Activated CD4-positive, alpha-beta T cell treated with anti-CD3 and anti-CD28 coated beads for 36 hours (primary cell): ENCODE measurements around the gene CX3CR1. TPM values are rescaled to one million over a fixed set of nuclear protein-coding genes. Genes with fewer than 3 reads are reported as not detected.

ENCODE experiments used
- ATAC-seq: fragments of 200-7000 bp; cut with Tn5 transposase; one replicate; pipeline ENCODE4 v1.10.0; 2021; ENCODE audit warnings: mild to moderate bottlenecking, moderate library complexity
- CTCF ChIA-PET: fragments of 350-600 bp; sonication (Branson Sonifier 250); formaldehyde crosslinking; loops from one replicate; lab custom pipeline; 2021; ENCODE audit warnings: antibody characterized with exemption; lab: Charles Lee
- POLR2A ChIA-PET: fragments of 350-600 bp; sonication (Branson Sonifier 250); formaldehyde crosslinking; loops from one replicate; lab custom pipeline; 2021; ENCODE audit warnings: antibody characterized with exemption, inconsistent platforms; lab: Charles Lee
- DNase-seq: peaks from one replicate; pipeline ENCODE4 v3.0.0-alpha.2; 2020
- H3K27ac Mint-ChIP-seq: one replicate; pipeline ENCODE4 v1.8.0; 2021; ENCODE audit warnings: mixed read lengths
- H3K27me3 Mint-ChIP-seq: one replicate; pipeline ENCODE4 v1.8.0; 2021; ENCODE audit warnings: mixed read lengths
- H3K36me3 Mint-ChIP-seq: one replicate; pipeline ENCODE4 v1.8.0; 2021; ENCODE audit warnings: low read depth, mixed read lengths
- H3K4me1 Mint-ChIP-seq: one replicate; pipeline ENCODE4 v1.8.0; 2021; ENCODE audit warnings: mixed read lengths
- H3K4me3 Mint-ChIP-seq: one replicate; pipeline ENCODE4 v1.8.0; 2021; ENCODE audit warnings: mild to moderate bottlenecking, moderate library complexity, mixed read lengths
- H3K9me3 Mint-ChIP-seq: one replicate; pipeline ENCODE4 v1.8.0; 2021; ENCODE audit warnings: low read depth, mixed read lengths
- intact Hi-C, 2 experiments: fragments of 100-400 bp; cut with DNase I in 1 of 2; cut with micrococcal nuclease in 1 of 2; formaldehyde crosslinking; loops; one replicate each; pipeline versions ENCODE4 v1.14.2 to v1.15.1; 2022 to 2024; cut with DNase I, micrococcal nuclease
- total RNA-seq, 2 experiments: library from RNA; stranded (reverse); gene quantifications; one replicate each; pipeline ENCODE4 v1.2.3, GENCODE V29; 2021

The CX3CR1 gene
- total RNA-seq, 2 experiments from 2014 or later = 0.14 to 0.16 TPM

GRCh38 chr3:39222939-39223338, 56.9 kb downstream of the CX3CR1 start:
- Mint-ChIP-seq H3K4me3 (no peak overlapping the region), H3K27ac (no peak overlapping the region), H3K4me1 (no peaks in the 10 kb centered on the region), H3K36me3 (no peaks in the 10 kb centered on the region), H3K27me3 (peaks cover 8% of the 10 kb centered on the region), H3K9me3 (no peaks in the 10 kb centered on the region)
- DNase-seq (no peak), ATAC-seq (no peak)
- ChIA-PET CTCF (interaction anchor here (1.0 kb wide), 1 partner anchor 65 kb away, joined by 3 read pairs; no protein-coding TSS in a partner anchor), POLR2A (no interaction called here)
- intact Hi-C loops = no loop called here

- DNase-seq (no peak), ATAC-seq (no peak)
- peaks cover 10% of the 10 kb centered on the region for H3K27me3 Mint-ChIP-seq
- intact Hi-C loops = no loop called here
- H3K27ac Mint-ChIP-seq = no peak overlapping the region
- H3K4me1 Mint-ChIP-seq = no peaks in the 10 kb centered on the region
- no peak overlapping the region for H3K4me3 Mint-ChIP-seq
- no peaks in the 10 kb centered on the region for H3K36me3 Mint-ChIP-seq
- POLR2A ChIA-PET = no interaction called here
- H3K9me3 Mint-ChIP-seq = no peaks in the 10 kb centered on the region
- CTCF ChIA-PET = no interaction called here
These were observed 57.4 kb downstream of the CX3CR1 start for GRCh38 chr3:39222462-39222861.

GRCh38 chr3:39221141-39221530, 58.7 kb downstream of the CX3CR1 start:
- H3K27me3 Mint-ChIP-seq = peaks cover 10% of the 10 kb centered on the region
- no peak overlapping the region for H3K27ac Mint-ChIP-seq
- no peaks in the 10 kb centered on the region for H3K9me3 Mint-ChIP-seq
- peaks cover 3% of the 10 kb centered on the region for H3K4me1 Mint-ChIP-seq
- ChIA-PET CTCF (no interaction called here), POLR2A (no interaction called here)
- ATAC-seq (no peak), DNase-seq (no peak)
- no peaks in the 10 kb centered on the region for H3K36me3 Mint-ChIP-seq
- H3K4me3 Mint-ChIP-seq = no peak overlapping the region
- intact Hi-C loops = no loop called here

- ATAC-seq (no peak), DNase-seq (no peak)
- Mint-ChIP-seq H3K27me3 (peaks cover 10% of the 10 kb centered on the region), H3K4me1 (peaks cover 3% of the 10 kb centered on the region), H3K9me3 (no peaks in the 10 kb centered on the region), H3K27ac (no peak overlapping the region), H3K36me3 (no peaks in the 10 kb centered on the region), H3K4me3 (no peak overlapping the region)
- ChIA-PET CTCF (interaction anchor here (0.6 to 1.2 kb wide), 5 partner anchors 31 to 104 kb away, joined by 3 to 4 read pairs (median 3); no protein-coding TSS in a partner anchor), POLR2A (no interaction called here)
- intact Hi-C loops = no loop called here
These were observed 59.3 kb downstream of the CX3CR1 start for GRCh38 chr3:39220407-39221140.

- CTCF ChIA-PET = interaction anchor here (0.6 to 1.2 kb wide), 4 partner anchors 32 to 103 kb away, joined by 3 to 4 read pairs (median 4); no protein-coding TSS in a partner anchor
- ATAC-seq = no peak
- no peak for DNase-seq
- H3K36me3 Mint-ChIP-seq = no peaks in the 10 kb centered on the region
- peaks cover 3% of the 10 kb centered on the region for H3K4me1 Mint-ChIP-seq
- H3K9me3 Mint-ChIP-seq = no peaks in the 10 kb centered on the region
- H3K27me3 Mint-ChIP-seq = peaks cover 10% of the 10 kb centered on the region
- no peak overlapping the region for H3K4me3 Mint-ChIP-seq
- intact Hi-C loops = no loop called here
- no peak overlapping the region for H3K27ac Mint-ChIP-seq
- POLR2A ChIA-PET = no interaction called here
These were observed 60.1 kb downstream of the CX3CR1 start for GRCh38 chr3:39219702-39220101.

GRCh38 chr3:39216176-39216790, 63.6 kb downstream of the CX3CR1 start:
- DNase-seq (no peak), ATAC-seq (peak; percentile 36)
- Mint-ChIP-seq H3K27ac (no peak overlapping the region), H3K9me3 (no peaks in the 10 kb centered on the region), H3K36me3 (no peaks in the 10 kb centered on the region), H3K4me3 (no peak overlapping the region), H3K27me3 (peaks cover 7% of the 10 kb centered on the region), H3K4me1 (peaks cover 3% of the 10 kb centered on the region)
- ChIA-PET POLR2A (no interaction called here), CTCF (interaction anchor here (1.3 to 3.6 kb wide), 3 partner anchors 72 to 695 kb away, joined by 3 to 15 read pairs (median 5); no protein-coding TSS in a partner anchor)
- intact Hi-C loops = no loop called here

- Mint-ChIP-seq H3K9me3 (no peaks in the 10 kb centered on the region), H3K27ac (no peak overlapping the region), H3K4me3 (no peak overlapping the region), H3K36me3 (no peaks in the 10 kb centered on the region), H3K4me1 (peaks cover 5% of the 10 kb centered on the region), H3K27me3 (peaks cover 2% of the 10 kb centered on the region)
- intact Hi-C loops = loop anchor here in 1 of 2 experiments (5.0 kb wide), 1 partner anchor 164 kb away; no protein-coding TSS in a partner anchor
- CTCF ChIA-PET = interaction anchor here (0.8 to 2.0 kb wide), 5 partner anchors 24 to 165 kb away, joined by 3 to 10 read pairs (median 3); partner anchors contain the start of gene CX3CR1
- DNase-seq (no peak), ATAC-seq (no peak)
- POLR2A ChIA-PET = no interaction called here
These were observed 66.2 kb downstream of the CX3CR1 start for GRCh38 chr3:39213613-39214012.

Other genes with a start within 250 kb of the CX3CR1 start
- gene SCN11A, start 228.1 kb downstream of the CX3CR1 start, total RNA-seq = under 1 TPM; 0.07 to 0.09 TPM
- gene WDR48, start 228.0 kb downstream of the CX3CR1 start, total RNA-seq = 10 to 100 TPM; 33.3 to 36.5 TPM
- 10 to 100 TPM; 23.0 to 23.8 TPM for gene GORASP1, start 172.4 kb downstream of the CX3CR1 start, total RNA-seq
- 1 to 10 TPM; 1.8 to 2.3 TPM for gene TTC21A, start 172.4 kb downstream of the CX3CR1 start, total RNA-seq
- 10 to 100 TPM; 68.3 to 78.5 TPM for gene CSRNP1, start 126.4 kb downstream of the CX3CR1 start, total RNA-seq
- 1 to 10 TPM; 1.4 to 2.2 TPM for gene XIRP1, start 87.4 kb downstream of the CX3CR1 start, total RNA-seq
- under 1 TPM; 0.75 to 0.77 TPM for gene CCR8, start 49.7 kb upstream of the CX3CR1 start, total RNA-seq
- gene SLC25A38, start 103.3 kb upstream of the CX3CR1 start, total RNA-seq = 10 to 100 TPM; 23.0 to 24.8 TPM
- gene RPSA, start 126.7 kb upstream of the CX3CR1 start, total RNA-seq = 1,000 to 10,000 TPM; 2,498 to 3,023 TPM
- gene MOBP, start 187.6 kb upstream of the CX3CR1 start, total RNA-seq = not detected